NCI-H2227 (cell line): ENCODE results near the gene DNAJC11.
"Not testable (repeated sequence)": the region's sequence is repeated elsewhere in the genome, so short reads cannot be mapped to it uniquely, and the experiment has no call there.

Source experiments
- DNase-seq: peaks from one replicate; lab custom pipeline; 2025; ENCODE audit not compliant: unreplicated experiment; lab: John Stamatoyannopoulos, UW

DNAJC11 gene

DNA sequence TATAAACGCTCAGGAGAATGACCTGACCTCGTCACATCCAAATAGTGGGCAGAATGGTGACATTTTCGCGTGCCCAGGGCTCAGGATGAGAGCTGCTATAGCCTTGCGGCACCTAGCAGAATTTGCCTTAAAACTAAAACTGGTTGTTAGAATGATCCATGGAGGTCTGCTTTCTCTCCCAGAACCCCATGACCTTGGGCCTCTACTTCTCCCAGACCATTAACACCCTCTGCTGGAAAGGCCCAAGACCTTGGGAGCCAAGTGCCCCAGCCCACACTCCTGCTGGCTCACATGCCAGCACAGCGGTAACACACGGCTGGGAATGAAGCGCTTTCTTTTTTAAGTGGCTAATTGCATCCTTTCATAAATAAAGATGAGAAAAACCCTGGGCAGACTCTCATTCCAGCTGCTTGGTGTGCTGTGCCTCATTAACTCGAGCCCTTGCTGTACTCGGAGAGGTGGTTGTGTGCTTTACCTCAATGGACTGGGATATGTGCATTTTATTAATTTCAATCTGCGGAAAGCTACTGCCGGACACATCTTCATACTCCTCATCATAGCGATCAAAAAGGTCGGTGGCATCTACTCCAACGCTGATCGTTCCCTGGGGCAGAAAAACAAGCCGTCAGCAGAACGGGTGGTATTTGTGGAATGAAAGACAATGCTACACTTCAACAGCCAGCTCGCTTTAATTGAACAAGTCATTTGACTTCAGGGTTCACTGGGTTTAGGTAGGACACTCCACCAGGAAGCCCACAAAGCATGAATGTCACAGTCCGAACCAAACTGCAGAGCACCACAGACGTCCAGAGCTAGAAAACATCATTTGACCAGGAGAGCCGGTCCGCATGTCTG lies 48.0 kb downstream of the DNAJC11 start:
- peak; percentile 57 for DNase-seq

DNA sequence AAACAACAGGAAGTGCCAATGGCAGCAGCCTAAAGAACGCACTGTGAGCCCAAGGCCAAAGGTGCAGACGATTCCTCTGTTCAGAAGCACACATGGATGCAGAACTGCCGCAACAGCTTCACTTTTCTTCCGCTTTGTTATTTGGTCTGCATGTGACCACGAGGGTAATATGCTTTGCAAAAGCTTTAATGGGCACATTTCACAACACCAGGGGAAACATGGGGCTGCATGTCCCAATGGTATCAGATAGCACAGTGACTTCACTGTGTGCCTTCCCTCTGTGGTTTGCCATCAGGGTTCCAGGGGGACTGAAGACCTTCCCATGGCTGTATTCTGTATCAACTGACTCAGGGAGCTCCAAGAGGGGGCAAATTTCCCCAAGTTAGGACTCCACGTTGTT lies 48.6 kb downstream of the DNAJC11 start:
- DNase-seq, result no peak

DNA sequence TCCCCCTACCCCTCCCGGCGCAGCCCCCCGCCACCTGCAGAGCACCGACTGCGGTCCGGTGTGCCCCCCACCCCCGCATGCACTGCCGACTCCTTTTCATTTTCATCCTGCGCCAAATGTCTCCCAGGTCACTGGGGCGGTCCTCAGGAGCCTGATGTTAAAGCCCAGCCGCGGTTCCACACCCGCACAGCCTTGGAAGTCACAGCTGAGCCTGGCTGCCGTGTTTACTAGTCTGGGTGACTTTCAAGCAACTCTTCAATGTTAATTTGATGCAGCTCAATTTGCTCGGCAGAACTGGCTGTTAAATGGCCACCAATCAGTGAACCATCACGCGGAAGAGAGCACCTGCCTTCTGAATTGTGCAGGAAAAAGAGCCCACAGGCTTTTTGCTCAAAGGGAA lies 49.7 kb downstream of the DNAJC11 start:
- peak; percentile 50 for DNase-seq

DNA sequence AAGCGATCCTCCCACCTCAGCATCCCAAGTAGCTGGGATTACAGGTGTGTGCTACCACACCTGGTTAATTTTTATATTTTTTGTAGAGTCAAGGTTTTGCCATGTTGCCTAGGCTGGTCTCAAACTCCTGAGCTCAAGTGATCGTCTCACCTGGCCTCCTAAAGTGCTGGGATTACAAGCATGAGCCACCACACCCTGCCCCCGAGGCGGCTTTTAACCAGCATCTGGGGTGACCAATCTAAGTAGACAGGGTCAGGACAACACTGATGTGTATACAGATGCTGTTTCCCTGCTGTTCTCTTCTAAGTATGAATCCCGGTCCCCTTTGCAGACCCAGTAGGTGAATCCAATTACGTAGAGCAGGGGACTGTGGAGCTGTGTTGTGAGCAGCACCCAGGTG lies 53.1 kb downstream of the DNAJC11 start:
- DNase-seq, result no peak

DNA sequence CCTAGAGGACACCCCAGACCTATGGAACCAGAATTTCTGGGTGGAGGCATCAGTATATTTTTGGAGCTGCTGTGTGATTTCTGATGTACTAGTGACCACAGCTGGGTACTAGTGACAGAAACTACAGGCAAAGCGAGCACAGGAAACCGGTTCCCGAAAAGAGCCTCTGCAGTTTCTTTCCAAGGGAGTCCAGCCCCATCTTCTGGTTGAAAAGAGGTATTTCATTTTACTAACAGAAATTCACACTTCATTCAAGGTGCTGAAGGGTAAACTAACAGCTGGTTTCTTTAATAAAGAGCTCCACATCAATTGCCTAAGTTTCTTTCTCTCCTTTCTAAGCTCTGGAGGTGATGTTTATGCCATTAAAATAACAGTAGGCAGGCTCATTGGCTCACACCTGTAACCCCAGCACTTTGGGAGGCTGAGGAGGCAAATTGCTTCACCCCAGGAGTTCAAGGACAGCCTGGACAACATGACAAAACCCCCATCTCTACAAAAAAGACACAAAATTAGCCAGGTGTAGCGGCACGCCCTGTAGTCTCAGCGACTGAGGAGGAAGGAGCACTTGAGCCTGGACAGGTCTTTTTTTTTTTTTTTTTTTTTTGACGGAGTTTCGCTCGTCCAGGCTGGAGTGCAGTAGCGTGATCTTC lies 55.0 kb downstream of the DNAJC11 start:
- peak; percentile 75 for DNase-seq

DNA sequence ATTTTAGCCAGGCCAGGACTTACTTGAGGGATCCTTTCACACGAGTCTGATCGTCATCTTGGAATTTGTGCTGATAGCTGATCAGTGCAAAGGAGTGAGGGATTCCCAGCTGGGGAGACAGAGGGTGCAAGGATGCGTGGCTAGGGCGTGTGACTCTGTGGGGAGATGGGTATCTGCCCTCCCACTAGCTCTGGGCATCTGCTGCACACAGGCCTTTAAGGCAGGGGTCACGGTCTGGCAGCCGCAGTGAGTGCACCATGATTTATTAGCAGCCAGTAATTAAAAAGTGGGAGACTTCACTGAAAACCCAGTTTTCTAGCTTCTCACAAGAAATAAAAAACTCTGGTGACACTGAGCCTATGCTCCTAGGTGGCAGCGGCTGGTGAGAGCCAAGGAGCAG lies 56.6 kb downstream of the DNAJC11 start:
- no peak for DNase-seq

DNA sequence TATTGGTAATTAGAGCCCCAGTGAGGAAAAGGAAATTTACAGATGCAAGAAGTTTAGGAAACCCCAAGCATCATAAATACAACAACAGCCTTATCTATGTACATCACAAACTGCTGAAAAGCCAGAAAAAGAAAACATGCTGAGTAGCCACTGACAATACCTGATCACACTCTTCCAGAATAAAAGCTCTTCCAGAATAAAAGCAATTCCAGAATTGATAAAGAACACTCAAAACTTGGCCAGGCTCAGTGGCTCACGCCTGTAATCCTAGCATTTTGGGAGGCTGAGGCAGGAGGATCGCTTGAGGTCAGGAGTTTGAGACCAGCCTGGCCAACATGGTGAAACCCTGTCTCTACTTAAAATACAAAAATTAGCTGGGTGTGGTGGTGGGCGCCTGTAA lies 60.7 kb downstream of the DNAJC11 start:
- DNase-seq, result not testable (repeated sequence)

DNA sequence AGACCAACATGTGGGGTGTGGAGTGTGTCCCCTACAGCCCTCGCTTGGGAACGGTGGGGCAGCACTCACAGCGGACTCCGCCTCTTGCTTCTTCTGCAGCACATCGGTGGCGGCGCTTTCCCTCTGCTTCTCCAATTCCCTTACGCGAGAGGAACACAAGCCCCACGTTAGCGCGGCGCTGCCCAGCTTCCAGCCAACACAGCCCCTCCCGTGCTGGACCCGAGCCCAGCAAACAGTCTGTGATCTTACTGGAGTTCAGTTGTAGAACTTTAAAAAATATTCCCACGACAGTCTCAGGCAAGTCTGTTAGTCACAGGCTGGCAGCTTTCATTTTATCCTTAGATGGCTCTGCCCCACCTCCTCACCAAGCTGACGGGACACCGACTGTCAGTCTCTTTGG lies 63.4 kb downstream of the DNAJC11 start:
- DNase-seq, result peak; percentile 35

DNA sequence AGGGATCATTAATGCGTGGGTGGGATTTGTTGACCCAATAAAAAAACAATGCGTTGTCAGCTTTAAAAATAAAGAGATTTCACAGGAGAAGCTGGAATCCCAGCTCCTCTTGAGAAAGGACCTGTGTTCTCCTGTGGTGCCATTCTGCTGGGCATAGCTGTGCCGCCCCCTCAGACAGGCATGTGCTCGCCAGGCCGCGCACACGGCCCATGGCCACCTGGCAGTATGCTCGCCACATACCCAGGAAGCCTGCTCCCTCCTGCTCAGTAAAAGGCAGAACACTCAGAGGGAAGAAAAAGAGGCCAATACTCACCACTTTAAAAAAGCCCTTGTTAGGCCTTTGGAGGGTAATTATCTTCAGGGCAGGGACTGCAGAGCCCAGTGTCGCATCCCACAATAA lies 63.8 kb downstream of the DNAJC11 start:
- no peak for DNase-seq

DNA sequence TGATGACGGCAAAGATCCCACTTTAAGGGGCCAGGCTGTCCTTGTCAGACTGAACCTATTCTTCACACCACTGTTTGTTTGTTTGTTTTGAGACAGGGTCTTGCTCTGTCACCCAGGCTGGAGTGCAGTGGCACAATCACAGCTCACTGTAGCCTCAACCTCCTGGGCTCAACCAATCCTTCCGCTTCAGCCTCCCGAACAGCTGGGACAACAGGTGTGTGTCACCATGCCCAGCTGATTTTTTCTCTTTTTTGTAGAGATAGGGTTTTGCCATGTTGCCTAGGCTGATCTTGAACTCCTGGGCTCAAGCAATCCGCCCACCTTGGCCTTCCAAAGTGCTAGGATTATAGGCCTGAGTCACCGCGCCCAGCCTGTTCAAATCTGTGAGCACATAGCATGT lies 64.8 kb downstream of the DNAJC11 start:
- DNase-seq, result not testable (repeated sequence)

DNA sequence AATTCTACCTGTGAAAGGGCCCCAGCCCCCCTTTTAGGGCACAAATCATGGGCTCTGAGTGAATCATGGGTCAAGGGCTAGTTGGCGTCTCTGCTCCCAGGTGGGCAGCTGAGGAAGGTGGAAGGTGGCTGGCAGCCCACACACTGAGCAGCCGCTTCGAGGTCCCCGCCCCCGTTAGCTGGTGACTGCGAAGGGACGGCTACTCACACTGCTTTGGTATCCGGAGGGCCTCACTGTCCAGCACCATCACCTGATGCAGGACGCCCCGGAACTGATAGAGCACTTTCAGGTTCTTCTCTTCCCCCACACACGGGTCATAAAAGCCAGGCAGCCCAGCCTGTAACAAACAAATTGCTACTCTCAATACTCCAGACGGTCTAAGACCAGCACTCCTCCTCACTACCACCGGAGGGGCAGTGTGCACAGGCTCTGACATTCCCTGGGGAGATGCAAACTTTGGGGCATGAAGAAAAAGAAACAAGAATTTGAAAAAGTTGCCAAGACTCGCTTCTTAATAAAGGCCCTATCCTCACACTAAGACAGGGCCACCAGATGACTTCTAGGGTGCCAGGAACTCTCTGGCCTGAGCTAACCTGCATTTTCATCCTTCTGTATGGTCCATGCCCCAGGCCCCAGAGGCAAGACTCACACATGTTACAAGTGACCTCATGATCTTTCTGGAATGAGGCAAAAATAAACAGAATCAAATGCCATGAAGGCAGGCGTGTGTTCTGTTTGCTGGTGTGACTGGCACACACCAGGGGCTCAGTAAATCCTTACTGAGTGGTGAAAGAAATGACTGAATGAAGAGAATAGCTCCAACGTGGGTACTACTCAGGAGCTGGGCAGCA lies 65.5 kb downstream of the DNAJC11 start:
- no peak for DNase-seq

DNA sequence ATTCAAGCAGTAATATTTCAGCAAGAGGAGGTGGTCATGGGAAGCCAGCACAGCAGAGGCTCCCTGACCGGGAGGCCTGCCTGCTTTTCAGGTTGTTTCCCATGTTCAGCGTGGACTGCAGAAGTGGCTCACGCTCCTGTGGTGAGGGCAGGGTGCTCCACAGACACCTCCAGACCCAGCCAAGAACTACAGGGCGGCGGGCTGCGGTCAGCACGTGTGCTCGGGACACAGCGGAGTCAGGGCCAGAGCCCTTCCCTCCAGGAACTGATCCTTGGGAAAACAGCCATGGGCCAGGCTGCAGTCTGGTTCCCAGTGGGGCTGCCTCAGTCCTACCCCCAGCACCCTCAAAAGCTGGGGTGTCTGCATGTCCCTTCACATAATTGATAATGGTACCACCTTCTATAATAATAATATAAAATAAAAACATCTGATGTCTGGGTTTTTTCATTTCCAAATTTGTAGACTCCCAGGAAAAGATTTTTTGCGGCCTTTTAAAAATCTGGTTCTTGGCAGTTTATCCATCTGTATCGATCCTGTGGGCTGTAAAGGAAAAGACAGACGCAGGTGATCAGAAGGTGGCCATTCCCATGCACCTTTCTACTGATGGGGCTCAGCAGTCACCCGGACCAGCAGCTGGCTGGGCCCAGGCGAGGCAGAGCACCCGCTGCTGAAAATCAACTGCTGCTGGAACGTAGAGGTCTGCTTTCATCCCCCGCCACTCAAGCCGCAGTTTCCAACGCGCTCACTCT lies 66.3 kb downstream of the DNAJC11 start:
- DNase-seq, result no peak

DNA sequence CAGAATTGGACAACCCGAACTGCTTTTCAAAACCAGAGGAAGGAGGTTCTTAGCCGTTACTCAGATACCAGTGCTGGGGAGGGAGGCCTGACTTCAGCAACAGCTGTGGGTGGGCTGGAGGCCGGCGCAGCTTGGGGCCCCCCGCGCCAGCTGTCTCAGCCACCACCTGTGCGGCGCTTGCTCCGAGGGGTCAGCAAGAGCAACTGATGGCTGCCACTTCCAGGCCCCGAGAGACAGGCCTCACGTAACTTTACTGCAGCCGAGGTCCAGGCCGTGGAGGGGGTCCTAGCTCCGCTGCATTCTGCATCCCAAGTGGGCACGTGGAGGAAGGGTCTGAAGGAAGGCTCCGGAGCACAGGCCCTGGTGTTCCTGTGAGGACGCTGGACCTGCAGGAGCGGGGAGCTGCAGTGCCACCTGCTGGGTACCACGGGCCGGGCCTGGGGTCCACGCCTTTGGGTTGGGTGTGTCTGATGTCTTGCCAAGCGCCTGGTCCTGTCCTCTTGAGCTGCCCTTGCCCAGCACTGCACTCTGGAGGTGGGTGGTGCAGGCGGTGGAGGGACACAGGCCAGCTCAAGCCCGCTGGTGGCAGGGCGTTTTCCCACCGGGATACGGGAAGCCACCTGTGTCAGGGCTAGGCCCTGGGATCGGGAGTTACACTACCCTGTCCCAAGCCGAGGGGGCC lies 67.1 kb downstream of the DNAJC11 start:
- DNase-seq, result peak; percentile 14

DNA sequence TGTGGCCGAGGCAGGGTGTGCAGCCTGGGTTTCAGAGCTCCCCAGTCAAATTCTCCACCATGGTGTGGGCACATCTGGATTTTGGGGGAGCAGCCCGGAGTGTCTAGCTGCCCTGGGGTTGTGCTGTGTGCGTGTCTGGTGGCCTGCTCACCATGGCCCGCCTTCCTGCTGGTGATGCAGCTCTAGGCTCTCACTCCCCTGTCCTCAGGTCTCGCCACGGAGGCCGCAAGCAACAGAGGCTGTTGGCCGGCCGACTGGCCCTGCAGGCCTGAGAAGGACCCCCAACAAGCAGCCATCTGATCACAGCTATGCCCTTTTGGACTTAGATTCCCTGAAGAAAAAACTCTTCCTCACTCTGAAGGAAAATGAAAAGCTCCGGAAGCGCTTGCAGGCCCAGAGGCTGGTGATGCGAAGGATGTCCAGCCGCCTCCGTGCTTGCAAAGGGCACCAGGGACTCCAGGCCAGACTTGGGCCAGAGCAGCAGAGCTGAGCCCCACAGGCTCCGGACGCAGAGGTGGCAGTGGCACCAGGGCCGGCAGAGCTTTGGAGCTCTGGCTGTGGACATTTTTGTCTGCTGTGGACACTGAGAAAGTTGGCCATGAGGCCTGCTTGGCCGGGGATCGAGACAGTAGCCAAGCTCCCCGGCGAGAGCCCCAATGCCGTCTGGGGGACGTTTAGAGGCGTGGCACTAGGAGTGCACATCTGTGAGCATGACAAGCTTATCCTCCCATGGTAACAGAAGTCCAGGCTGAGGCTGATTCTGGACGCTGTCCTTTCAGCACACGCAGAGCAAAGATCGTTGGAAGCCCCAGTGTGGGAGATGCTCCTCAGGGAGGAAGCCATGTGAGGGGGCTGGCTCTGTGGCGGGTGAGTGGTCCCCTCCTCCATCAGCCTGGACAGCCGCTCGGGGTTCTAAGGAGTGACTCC lies 68.8 kb downstream of the DNAJC11 start:
- no peak for DNase-seq

DNA sequence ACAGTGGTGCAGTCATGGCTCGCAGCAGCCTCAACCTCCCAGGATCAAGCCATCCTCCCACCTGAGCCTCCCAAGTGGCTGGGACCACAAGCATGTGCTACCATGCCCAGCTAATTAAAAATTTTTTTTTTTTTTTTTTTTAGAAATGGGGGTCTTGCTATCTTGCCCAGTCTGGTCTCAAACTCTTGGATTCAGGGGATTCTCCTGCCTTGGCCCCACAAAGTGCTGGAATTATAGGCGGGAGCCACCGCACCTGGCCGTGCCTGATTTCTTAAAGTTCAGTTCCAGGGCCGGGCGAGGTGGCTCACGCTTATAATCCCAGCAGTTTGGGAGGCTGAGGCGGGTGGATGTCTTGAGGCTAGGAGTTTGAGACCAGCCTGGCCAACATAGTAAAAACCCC lies 70.6 kb downstream of the DNAJC11 start:
- no peak for DNase-seq

DNA sequence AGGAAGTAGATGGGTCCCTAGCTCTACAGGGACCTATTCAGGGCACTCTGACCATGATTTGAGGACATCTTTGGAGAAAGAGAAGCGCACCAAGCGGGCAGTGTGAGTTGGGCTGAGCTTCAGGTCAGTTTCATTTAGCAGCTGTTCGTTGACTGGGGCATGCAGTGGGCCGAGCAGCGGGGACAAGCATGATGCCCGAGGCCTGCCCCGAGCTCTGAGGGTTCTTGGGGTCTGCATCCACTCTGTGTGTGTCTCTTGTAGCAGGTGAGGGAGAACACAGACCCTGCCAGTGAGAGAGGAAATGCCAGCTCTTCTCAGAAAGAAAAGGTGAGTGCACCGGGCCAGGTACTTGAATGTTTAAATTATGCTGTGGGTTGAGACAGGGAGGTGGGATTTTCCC lies 71.6 kb downstream of the DNAJC11 start:
- no peak for DNase-seq

DNA sequence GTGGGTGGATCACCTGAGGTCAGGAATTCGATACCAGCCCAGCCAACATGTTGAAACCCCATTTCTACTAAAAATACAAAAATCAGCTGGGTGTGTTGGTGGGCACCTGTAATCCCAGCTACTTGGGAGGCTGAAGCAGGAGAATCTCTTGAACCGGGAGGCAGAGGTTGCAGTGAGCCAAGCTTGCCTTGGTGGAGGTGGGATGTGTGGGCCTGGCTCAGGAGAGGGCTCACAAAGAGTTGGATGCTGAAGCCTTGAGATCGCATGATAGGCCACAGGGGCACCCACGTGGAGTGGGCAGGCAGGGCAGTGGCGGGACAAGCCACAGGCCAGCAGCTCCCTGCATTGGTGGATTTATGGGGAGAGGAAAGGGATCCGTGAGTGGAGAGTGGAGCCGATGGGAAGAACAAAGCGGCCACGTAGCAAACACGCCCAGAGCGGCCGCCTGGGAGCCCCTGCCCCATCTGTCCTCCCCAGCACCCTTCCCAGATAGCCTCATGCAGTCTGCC lies 72.6 kb downstream of the DNAJC11 start:
- DNase-seq, result no peak

DNA sequence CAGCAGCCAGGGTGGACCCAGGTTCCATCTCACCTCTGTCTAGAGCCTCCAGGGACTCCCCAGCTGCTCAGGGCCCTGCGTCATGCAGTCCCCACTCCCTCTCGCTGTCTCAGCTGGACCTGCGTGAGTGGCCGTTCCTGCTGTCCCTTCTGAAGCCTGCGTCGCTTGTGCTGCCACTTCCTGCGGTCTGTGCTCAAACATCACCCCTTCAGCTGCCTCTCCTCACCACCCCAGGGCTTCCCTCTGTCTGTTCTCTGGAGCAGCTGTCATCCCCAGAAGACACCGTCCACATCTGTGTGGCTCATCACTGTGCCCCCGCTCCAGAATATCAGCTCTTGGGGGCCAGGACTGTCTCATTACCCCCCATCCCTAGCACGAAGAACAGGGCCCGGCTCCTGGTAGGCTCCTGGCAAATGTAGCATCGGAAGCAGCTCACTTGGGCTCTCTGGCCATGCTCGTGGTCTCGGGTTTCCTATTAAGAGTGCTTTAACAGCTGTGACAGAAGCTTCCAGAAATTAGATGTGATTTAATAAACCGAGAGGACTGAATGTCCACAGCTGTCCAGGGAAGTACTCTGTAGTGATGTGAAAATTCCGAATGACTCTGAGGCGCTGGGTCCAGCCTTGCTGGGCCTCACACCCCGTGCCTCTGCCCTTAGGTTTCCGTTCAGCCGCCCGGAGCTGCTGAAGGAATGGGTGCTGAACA lies 73.6 kb downstream of the DNAJC11 start:
- no peak for DNase-seq

DNA sequence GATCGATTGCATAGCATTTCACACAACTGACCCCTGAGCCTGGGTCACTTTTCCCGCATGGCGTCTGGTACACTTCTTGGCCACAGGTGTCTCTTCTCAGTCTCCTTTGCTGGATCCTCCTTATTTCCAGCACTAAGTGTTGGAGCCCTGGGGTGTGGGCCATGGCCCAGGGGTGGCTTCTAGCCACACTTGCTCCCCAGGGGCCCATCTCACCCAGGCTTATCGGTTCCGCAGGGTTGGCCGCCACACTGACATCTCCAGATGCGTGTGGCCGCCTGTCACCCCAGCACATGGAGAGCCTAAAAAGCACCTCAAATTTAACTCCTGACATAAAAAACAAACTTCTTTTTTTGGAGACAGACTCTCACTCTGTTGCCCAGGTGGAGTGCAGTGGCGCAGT lies 74.6 kb downstream of the DNAJC11 start:
- no peak for DNase-seq
